OCI-LY7 (cell line): ENCODE data around the gene GNAO1. TPM values are rescaled to one million over a fixed set of nuclear protein-coding genes. Genes with fewer than 3 reads are reported as not detected.

ENCODE experiments used
- BruUV-seq: library from RNA; stranded (reverse); fragments of 400-500 nt; replicated peaks from 2 replicates; lab custom pipeline; 2021; lab: Mats Ljungman, UMichigan
- CTCF ChIA-PET: fragments of 300-600 bp; sonication (Branson Sonifier 250); formaldehyde crosslinking; loops from one replicate; lab custom pipeline; 2022; ENCODE audit warnings: antibody characterized with exemption; ENCODE audit not compliant: unreplicated experiment; lab: Charles Lee
- POLR2A ChIA-PET: fragments of 300-600 bp; sonication (Branson Sonifier 250); formaldehyde crosslinking; loops from one replicate; lab custom pipeline; 2022; ENCODE audit warnings: antibody characterized with exemption; lab: Charles Lee
- DNase-seq: peaks from one replicate; pipeline ENCODE4 v3.0.0-alpha.2; 2015; ENCODE audit warnings: low spot score
- H2AFZ ChIP-seq: fragments of 200-600 bp; sonication (generic), shearing (Covaris generic); 2 replicates; pipeline ENCODE4 v1.6.1; 2014; ENCODE audit warnings: mild to moderate bottlenecking, antibody characterized with exemption, low read length, moderate library complexity
- H3K27ac ChIP-seq: fragments of 200-600 bp; sonication (generic); 2 replicates; pipeline ENCODE4 v1.5.1; 2014; ENCODE audit warnings: mixed run types, low read depth, mild to moderate bottlenecking, moderate library complexity, low read length, inconsistent platforms; ENCODE audit not compliant: poor library complexity, severe bottlenecking
- H3K36me3 ChIP-seq: fragments of 200-600 bp; sonication (generic); 2 replicates; pipeline ENCODE4 v1.6.1; 2014; ENCODE audit warnings: mild to moderate bottlenecking, antibody characterized with exemption, low read length, moderate library complexity, mixed read lengths; ENCODE audit not compliant: insufficient read depth
- H3K4me1 ChIP-seq: fragments of 200-600 bp; sonication (generic); 2 replicates; pipeline ENCODE4 v1.5.1; 2014; ENCODE audit warnings: mild to moderate bottlenecking, low read length; ENCODE audit not compliant: insufficient read depth, poor library complexity, severe bottlenecking
- H3K4me2 ChIP-seq: fragments of 200-600 bp; sonication (generic); 2 replicates; pipeline ENCODE4 v1.6.1; 2014; ENCODE audit warnings: mild to moderate bottlenecking, low read length
- H3K4me3 ChIP-seq: fragments of 200-600 bp; sonication (generic); 2 replicates; pipeline ENCODE4 v1.5.1; 2014; ENCODE audit warnings: mild to moderate bottlenecking, low read depth, low read length; ENCODE audit not compliant: poor library complexity, severe bottlenecking
- H3K79me2 ChIP-seq: fragments of 200-600 bp; sonication (generic); 2 replicates; pipeline ENCODE4 v1.6.1; 2016; ENCODE audit warnings: low read depth, mild to moderate bottlenecking, low read length, moderate library complexity, mixed read lengths; ENCODE audit not compliant: insufficient read depth
- H3K9me2 ChIP-seq: fragments of 200-600 bp; sonication (generic); 2 replicates; pipeline ENCODE4 v1.6.1; 2016; ENCODE audit warnings: mild to moderate bottlenecking, low read length, mixed read lengths; ENCODE audit not compliant: insufficient read depth
- H3K9me3 ChIP-seq: fragments of 200-600 bp; sonication (generic); 2 replicates; pipeline ENCODE4 v1.6.1; 2014; ENCODE audit warnings: mild to moderate bottlenecking, mixed run types, low read length, mixed read lengths
- H4K20me1 ChIP-seq: fragments of 200-600 bp; sonication (generic); 2 replicates; pipeline ENCODE4 v1.6.1; 2014; ENCODE audit warnings: mild to moderate bottlenecking, antibody characterized with exemption, low read length, moderate library complexity, mixed read lengths; ENCODE audit not compliant: insufficient read depth
- CTCF ChIP-seq: fragments of 200-600 bp; sonication (generic); conservative IDR thresholded peaks from 2 replicates; pipeline ENCODE4 v1.5.1; 2014; ENCODE audit warnings: mild to moderate bottlenecking, antibody characterized with exemption, low read length, moderate library complexity, mixed read lengths
- EZH2phosphoT487 ChIP-seq: fragments of 200-600 bp; sonication (generic); IDR thresholded peaks from 2 replicates; pipeline ENCODE4 v1.6.1; 2018; ENCODE audit warnings: low read depth, borderline replicate concordance, mild to moderate bottlenecking, mixed run types, antibody characterized with exemption, low read length, moderate library complexity, mixed read lengths
- intact Hi-C: fragments of 100-400 bp; cut with micrococcal nuclease; formaldehyde crosslinking; loops from one replicate; pipeline ENCODE4 v1.10.0; 2022; ENCODE audit not compliant: unreplicated experiment
- total RNA-seq, 2 experiments: library from RNA; depleted of rRNA in 1 of 2; stranded (reverse); fragments of >200 nt in 1 of 2; shearing (Covaris generic) in 1 of 2; gene quantifications; 2 replicates each; pipeline ENCODE4 v1.2.3, GENCODE V29; 2014 to 2022

GNAO1 gene
- total RNA-seq, 2 experiments from 2014 or later: not detected

GRCh38 chr16:56190677-56191155 is 573 bp upstream of the GNAO1 start:
- no peak overlapping the region for H2AFZ ChIP-seq
- TF ChIP-seq EZH2phosphoT487 (no peak), CTCF (no peak)
- no peak overlapping the region for H3K4me2 ChIP-seq
- H4K20me1 ChIP-seq: no peaks in the 10 kb centered on the region
- no peak for DNase-seq
- intact Hi-C loops: no loop called here
- H3K4me1 ChIP-seq: no peaks in the 10 kb centered on the region
- H3K9me3 ChIP-seq: no peaks in the 10 kb centered on the region
- POLR2A ChIA-PET: no interaction called here
- no peak overlapping the region for H3K27ac ChIP-seq
- no peaks in the 10 kb centered on the region for H3K36me3 ChIP-seq
- CTCF ChIA-PET: no interaction called here
- no peaks in the 10 kb centered on the region for H3K9me2 ChIP-seq
- no peaks in the 10 kb centered on the region for H3K79me2 ChIP-seq
- BruUV-seq: no TSS peak
- H3K4me3 ChIP-seq: no peak overlapping the region

GRCh38 chr16:56191835-56192634 is 746 bp downstream of the GNAO1 start:
- intact Hi-C loops: no loop called here

More at GRCh38 chr16:56191835-56192634, 746 bp downstream of the GNAO1 start:
- no peak overlapping the region for H3K4me2 ChIP-seq
- no peak overlapping the region for H2AFZ ChIP-seq
- no peaks in the 10 kb centered on the region for H3K9me2 ChIP-seq
- DNase-seq: no peak
- no peaks in the 10 kb centered on the region for H3K9me3 ChIP-seq
- H3K36me3 ChIP-seq: no peaks in the 10 kb centered on the region
- H3K4me1 ChIP-seq: no peaks in the 10 kb centered on the region
- H4K20me1 ChIP-seq: no peaks in the 10 kb centered on the region
- no peak overlapping the region for H3K27ac ChIP-seq
- no peak overlapping the region for H3K4me3 ChIP-seq
- no peaks in the 10 kb centered on the region for H3K79me2 ChIP-seq
- no peak for TF ChIP-seq EZH2phosphoT487
- TF ChIP-seq CTCF: no peak
- ChIA-PET CTCF (no interaction called here), POLR2A (interaction anchor here (0.7 kb wide), 1 partner anchor 19 kb away, joined by 4 read pairs; no protein-coding TSS in a partner anchor)
- BruUV-seq: no TSS peak
